Prostate gland (tissue), 2 donors: ENCODE data around the gene RTF1.

Experiments used
- CTCF ChIP-seq, 4 experiments: fragments of 200-600 bp in 2 of 4; fragments of 450-650 bp in 2 of 4; sonication (generic) in 2 of 4; IDR thresholded peaks; 1 replicate in 3 of 4; 2 replicates in 1 of 4; pipeline ENCODE4 v1.5.1; 2016 to 2019; ENCODE audit warnings: antibody characterized with exemption in 4 of 4, mild to moderate bottlenecking in 2 of 4, moderate library complexity in 2 of 4
- POLR2A ChIP-seq: fragments of 450-650 bp; IDR thresholded peaks from one replicate; pipeline ENCODE4 v1.6.1; 2016; ENCODE audit warnings: antibody characterized with exemption, mild to moderate bottlenecking
- POLR2AphosphoS5 ChIP-seq: sonication (generic); formaldehyde crosslinking; IDR thresholded peaks from one replicate; pipeline ENCODE4 v1.6.1; 2017; ENCODE audit warnings: antibody characterized with exemption

- no peak for TF ChIP-seq CTCF (IDR thresholded peaks at IDR 0.05)
- TF ChIP-seq POLR2A = no peak
- no peak for TF ChIP-seq POLR2AphosphoS5
Measured at GRCh38 chr15:41495736-41496599, 79.1 kb downstream of the RTF1 start.
